ENCODE measurements around the gene PLEKHG4. TPM values are rescaled to one million over a fixed set of nuclear protein-coding genes. Genes with fewer than 3 reads are reported as not detected.

PLEKHG4 gene
- total and polyA plus RNA-seq, 9 of the 15 experiments (the other 6 are each of a cell fraction or from before 2014, with no cell fraction given): 3.7 to 36.8 (median 17.9) TPM

DNA sequence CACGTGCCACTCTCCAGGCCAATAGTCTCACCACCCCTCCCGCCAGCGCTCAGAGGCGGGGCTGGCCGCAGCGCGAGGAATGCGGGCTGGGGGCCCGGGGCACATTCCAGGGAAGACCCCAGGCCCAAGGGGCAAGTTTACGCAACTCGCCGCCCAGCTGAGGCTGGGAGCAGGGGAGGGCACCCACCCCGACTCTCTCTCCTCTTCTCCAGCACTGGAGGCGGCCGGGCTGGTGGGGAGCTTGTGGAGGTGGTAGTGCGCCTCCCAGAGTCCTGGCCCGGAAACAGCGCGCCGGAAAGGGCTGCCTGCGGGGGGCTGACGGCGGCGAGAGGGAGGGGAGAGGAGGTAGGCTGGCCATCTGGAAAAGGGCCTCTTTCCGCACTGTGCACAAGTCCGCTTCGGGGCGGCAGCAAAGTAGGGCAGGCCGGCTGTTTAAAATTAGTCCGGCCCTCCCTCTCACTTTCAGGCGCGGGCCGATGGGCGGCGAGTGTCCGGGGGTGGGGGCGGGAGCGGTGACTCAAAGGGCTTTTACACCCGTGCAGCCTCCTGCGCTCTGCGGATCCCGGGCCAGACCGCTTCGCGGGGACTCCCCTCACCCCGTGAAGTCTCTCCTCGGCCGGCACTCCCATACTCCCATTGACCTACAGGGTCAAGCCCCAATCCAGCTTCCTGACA lies 33.1 kb upstream of the PLEKHG4 start (continued):
- TF ChIP-seq, protein P1, sequence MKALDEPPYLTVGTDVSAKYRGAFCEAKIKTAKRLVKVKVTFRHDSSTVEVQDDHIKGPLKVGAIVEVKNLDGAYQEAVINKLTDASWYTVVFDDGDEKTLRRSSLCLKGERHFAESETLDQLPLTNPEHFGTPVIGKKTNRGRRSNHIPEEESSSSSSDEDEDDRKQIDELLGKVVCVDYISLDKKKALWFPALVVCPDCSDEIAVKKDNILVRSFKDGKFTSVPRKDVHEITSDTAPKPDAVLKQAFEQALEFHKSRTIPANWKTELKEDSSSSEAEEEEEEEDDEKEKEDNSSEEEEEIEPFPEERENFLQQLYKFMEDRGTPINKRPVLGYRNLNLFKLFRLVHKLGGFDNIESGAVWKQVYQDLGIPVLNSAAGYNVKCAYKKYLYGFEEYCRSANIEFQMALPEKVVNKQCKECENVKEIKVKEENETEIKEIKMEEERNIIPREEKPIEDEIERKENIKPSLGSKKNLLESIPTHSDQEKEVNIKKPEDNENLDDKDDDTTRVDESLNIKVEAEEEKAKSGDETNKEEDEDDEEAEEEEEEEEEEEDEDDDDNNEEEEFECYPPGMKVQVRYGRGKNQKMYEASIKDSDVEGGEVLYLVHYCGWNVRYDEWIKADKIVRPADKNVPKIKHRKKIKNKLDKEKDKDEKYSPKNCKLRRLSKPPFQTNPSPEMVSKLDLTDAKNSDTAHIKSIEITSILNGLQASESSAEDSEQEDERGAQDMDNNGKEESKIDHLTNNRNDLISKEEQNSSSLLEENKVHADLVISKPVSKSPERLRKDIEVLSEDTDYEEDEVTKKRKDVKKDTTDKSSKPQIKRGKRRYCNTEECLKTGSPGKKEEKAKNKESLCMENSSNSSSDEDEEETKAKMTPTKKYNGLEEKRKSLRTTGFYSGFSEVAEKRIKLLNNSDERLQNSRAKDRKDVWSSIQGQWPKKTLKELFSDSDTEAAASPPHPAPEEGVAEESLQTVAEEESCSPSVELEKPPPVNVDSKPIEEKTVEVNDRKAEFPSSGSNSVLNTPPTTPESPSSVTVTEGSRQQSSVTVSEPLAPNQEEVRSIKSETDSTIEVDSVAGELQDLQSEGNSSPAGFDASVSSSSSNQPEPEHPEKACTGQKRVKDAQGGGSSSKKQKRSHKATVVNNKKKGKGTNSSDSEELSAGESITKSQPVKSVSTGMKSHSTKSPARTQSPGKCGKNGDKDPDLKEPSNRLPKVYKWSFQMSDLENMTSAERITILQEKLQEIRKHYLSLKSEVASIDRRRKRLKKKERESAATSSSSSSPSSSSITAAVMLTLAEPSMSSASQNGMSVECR (CRISPR knock-in tag; IDR thresholded peaks at IDR 0.05): peak; percentile 92
- TF ChIP-seq NELFE (IDR thresholded peaks at IDR 0.05; ENCODE audit: insufficient read depth, insufficient read length): no peak
- peak; percentile 66 for TF ChIP-seq RNF2 (IDR thresholded peaks at IDR 0.05)
- TF ChIP-seq NEUROD1 (IDR thresholded peaks at IDR 0.05; ENCODE audit: borderline replicate concordance, low read depth, low read length, partially characterized antibody): no peak
- TF ChIP-seq TAF1 (IDR thresholded peaks at IDR 0.05; ENCODE audit: control insufficient read depth, extremely low read depth, insufficient read depth, low read length, severe bottlenecking): peak; percentile 58
- 0 out of 2 replicates have a peak, but pooled peaks have one; percentile 71 for TF ChIP-seq FOXP1 (CRISPR knock-in tag; IDR thresholded peaks at IDR 0.05)
- TF ChIP-seq ZNF699 (CRISPR knock-in tag; IDR thresholded peaks at IDR 0.05; ENCODE audit: insufficient replicate concordance): no peak
- 0 out of 2 replicates have a peak, but pooled peaks have one; percentile 24 for TF ChIP-seq XRCC5 (IDR thresholded peaks at IDR 0.05; ENCODE audit: low read depth, low read length)
- TF ChIP-seq LCOR (CRISPR knock-in tag; IDR thresholded peaks at IDR 0.05): peak; percentile 86
- TF ChIP-seq, protein P2, sequence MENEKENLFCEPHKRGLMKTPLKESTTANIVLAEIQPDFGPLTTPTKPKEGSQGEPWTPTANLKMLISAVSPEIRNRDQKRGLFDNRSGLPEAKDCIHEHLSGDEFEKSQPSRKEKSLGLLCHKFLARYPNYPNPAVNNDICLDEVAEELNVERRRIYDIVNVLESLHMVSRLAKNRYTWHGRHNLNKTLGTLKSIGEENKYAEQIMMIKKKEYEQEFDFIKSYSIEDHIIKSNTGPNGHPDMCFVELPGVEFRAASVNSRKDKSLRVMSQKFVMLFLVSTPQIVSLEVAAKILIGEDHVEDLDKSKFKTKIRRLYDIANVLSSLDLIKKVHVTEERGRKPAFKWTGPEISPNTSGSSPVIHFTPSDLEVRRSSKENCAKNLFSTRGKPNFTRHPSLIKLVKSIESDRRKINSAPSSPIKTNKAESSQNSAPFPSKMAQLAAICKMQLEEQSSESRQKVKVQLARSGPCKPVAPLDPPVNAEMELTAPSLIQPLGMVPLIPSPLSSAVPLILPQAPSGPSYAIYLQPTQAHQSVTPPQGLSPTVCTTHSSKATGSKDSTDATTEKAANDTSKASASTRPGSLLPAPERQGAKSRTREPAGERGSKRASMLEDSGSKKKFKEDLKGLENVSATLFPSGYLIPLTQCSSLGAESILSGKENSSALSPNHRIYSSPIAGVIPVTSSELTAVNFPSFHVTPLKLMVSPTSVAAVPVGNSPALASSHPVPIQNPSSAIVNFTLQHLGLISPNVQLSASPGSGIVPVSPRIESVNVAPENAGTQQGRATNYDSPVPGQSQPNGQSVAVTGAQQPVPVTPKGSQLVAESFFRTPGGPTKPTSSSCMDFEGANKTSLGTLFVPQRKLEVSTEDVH (IDR thresholded peaks at IDR 0.05; ENCODE audit: low read depth, partially characterized antibody): peak; percentile 22
- TF ChIP-seq HNRNPLL (IDR thresholded peaks at IDR 0.05; ENCODE audit: low read depth, low read length, poor library complexity, severe bottlenecking): peak; percentile 82
- peak; percentile 72 for TF ChIP-seq POLR2A (conservative IDR thresholded peaks at IDR 0.05)
- TF ChIP-seq PHF8 (IDR thresholded peaks at IDR 0.05; ENCODE audit: borderline replicate concordance, low read length): peak; percentile 49; the same call in 1 of the 2 replicates
- peak; percentile 70; the same call in 1 of the 2 replicates for TF ChIP-seq PHF21A (IDR thresholded peaks at IDR 0.05; ENCODE audit: borderline replicate concordance, low read depth)
- peak; percentile 36; the same call in 1 of the 2 replicates for TF ChIP-seq ELF1 (tag; IDR thresholded peaks at IDR 0.05)
- TF ChIP-seq, protein P3, sequence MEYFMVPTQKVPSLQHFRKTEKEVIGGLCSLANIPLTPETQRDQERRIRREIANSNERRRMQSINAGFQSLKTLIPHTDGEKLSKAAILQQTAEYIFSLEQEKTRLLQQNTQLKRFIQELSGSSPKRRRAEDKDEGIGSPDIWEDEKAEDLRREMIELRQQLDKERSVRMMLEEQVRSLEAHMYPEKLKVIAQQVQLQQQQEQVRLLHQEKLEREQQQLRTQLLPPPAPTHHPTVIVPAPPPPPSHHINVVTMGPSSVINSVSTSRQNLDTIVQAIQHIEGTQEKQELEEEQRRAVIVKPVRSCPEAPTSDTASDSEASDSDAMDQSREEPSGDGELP (CRISPR knock-in tag; IDR thresholded peaks at IDR 0.05; ENCODE audit: borderline replicate concordance): peak; percentile 88
- peak; percentile 82 for TF ChIP-seq GABPA (tag; conservative IDR thresholded peaks at IDR 0.05; ENCODE audit: low read depth)
- 0 out of 2 replicates have a peak, but pooled peaks have one; percentile 5 for TF ChIP-seq ZNF121 (CRISPR knock-in tag; conservative IDR thresholded peaks at IDR 0.05)
- TF ChIP-seq GATAD2B (IDR thresholded peaks at IDR 0.05; ENCODE audit: borderline replicate concordance): peak; percentile 56; the same call in 1 of the 2 replicates
- peak; percentile 60; the same call in 1 of the 2 replicates for TF ChIP-seq CTBP1 (IDR thresholded peaks at IDR 0.05; ENCODE audit: borderline replicate concordance)
